Inferior parietal cortex (tissue), 1 donor: Measurements from ENCODE around the gene VN1R5.
"Not testable (repeated sequence)": the region's sequence is repeated elsewhere in the genome, so short reads cannot be mapped to it uniquely, and the experiment has no call there.

Experiments used
- DNase-seq: peaks from one replicate; pipeline ENCODE4 v3.0.0-alpha.2; 2016; ENCODE audit errors: extremely low spot score

VN1R5 gene

DNA sequence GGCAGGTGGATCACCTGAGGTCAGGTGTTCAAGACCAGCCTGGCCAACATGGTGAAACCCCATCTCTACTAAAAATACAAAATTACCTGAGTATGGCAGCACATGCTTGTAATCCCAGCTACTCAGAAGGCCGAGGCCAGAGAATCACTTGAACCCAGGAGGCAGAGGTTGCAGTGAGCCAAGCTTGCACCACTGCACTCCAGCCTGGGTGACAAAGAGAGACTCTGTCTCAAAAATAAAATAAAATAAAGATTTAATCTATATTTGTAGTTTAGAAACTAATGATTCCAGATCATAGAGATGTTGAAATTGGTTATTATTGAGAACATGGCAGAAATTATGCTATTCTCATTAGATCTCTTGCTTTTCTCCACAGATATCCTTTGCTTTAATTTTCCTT lies at the start of gene VN1R5:
TSS of gene VN1R5 (plus strand) at position 301 of the 400 bp plus-strand sequence.
- not testable (repeated sequence) for DNase-seq

DNA sequence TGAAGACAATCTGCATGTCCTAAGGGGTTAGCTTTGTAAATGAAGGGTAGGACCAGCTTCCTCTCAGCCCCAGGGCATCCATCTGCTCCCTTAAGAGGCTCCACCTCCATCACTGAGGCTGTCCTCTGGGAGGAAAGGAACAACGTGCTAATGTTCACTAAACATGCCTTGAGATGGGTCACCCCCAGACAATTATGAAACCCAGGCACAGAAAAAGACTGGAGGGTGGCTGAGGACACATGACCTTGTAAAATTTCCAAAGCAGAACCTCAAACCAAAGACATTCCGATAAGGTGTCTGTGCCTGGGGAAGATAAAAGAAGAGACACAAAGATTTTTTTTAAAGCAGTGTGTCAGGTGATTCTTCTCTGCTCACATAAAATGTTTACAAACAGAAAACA lies 46.5 kb upstream of the VN1R5 start:
- no peak for DNase-seq

DNA sequence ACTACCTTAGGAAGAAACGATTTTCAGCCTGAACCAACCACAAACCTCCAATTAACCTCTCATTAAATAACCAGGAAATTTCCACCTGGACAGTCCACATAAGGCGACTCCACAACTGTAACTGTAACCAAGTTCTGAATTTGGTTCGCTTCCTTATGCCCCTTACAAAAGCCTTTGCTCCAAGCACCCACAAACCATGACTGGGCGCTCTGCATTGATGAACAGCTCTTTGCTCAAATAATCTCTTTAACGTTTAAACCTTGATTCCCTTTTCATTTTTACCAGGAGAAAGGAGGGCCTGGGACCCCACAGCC lies 45.9 kb upstream of the VN1R5 start:
- peak; percentile 33 for DNase-seq

DNA sequence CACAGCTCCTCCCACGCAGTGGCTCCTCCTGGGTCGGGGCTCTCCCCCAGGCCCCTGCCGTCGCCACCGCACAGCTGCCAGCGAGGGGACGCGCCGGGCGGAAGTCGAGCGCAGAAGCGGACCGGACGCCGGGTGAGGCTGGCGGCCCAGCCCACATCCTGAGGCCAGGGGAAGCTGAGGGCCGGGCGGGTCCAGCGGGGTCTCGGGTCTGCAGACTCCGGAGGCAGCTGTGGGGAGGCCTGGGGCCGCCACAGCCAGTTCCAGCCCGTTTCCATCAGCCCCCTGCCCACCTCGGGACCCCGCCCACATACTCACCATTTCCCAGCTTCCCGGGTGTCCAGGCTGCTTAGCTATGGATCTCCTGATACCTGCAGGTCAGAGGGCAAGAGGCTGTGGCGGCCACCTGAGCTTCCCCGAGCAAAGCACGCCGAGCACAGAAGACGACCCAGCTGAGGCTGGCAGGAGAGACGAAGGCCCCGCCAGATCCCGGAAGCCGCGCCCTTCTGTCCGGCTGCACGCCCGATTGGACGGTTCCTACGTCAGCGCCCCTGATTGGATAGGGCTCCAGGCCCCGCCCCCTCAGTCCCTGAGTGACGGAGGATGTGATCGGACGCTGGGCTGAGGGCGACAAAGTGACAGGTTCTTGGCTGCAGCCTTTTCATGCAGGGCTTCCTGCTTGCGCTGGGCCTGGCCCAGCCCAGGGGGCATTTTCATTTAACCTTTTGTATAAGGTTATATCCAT lies 45.3 kb upstream of the VN1R5 start:
- peak; percentile 98 for DNase-seq

DNA sequence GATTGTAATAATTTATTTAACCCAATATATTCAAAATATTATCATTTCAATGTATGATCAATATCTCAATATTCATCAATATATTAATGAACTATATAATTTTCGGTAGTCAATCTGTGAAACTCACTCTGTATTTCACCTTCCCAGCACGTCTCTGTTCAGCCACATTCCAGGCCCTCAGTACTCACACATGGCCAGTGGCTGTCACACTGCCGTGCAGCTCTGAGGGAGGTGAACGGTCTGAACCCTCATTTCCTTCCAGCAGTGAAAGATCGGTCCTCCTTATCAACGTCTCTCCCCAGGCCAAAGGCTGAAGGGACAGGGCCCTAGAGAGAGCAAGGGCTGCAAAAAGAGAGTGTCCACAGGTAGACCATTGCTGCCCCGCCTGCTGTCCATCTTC lies 44.5 kb upstream of the VN1R5 start:
- DNase-seq, result no peak

DNA sequence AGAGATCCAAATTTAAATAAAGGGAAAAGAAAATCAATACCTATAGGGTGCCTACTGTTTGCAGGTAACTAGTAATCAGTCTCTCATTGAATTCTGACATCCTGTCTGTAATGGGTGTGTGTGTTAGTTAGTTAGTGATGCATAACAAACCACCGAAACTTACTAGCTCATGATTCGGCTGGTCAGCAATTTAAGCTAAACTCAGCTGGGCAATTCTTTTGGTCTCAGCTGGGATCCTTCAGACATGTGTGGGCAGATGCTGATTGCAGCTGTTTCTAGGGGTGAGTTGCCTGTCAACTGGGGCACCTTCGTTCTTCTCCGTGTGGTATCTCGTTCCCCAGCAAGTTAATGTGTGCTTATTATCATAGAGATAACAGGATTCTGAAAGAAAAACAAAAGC lies 43.9 kb upstream of the VN1R5 start:
- no peak for DNase-seq

DNA sequence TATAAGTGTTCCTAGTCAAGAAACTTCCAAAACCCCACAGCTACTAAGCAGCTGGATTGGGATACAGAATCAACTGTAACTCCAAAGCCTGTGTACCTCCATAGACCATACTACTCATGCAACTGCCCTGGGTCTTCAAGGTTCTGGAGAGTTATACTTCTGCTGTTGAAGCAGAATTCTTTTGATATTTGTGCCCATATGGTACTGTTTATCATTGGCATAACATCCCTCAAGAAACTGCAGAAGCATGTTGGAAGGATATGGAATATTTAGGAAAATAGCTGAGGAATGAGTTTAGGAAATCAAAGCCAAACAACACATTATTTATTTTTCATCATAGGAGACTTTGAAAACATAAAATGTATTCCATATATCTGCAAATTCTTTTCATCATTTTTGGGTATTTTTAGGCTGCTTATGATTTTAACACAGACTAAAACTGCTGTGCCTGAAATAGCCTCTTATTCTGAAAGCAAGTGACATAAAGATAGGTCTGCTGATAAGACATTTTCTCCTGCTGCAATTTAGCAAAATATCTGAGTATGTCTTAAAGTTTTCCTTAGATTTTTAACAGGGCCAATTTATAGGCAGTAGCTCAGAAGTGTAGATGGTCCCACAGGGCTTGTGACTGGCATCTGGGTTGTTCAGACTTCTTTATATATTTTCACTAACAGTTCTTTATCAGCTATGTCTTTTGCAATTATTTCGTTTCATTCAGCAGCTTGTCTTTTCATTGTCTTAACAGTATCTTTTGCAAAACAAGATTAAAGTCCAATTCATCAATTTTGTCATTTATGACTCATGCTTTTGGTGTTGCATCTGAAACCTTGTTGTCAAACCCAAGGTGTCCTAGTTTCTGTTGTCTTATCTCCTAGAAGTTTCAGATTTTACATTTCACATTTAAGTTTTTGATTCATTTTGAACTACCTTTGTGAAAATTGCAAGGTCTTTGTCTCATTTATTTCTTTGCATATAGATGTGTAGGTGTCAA lies 43.0 kb upstream of the VN1R5 start:
- DNase-seq, result no peak

DNA sequence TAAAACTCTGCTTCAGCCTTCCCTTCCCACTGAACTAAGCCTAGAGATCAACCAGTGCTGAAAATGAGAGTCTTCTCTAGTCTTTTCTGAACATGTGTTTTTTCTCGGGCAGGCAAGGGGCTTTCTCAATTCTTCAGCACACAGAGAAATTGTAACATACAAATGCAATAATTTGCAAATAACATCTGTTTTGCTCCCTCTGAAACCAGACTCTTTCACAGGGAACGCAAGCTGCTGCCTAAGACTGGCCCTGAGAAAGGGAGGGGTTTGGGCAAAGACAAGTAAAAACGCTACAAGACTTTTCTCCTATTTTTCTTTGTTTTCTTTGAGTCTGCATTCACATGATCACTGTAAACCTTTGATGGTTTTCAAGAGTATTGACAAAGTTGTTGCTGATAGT lies 39.6 kb upstream of the VN1R5 start:
- DNase-seq, result no peak

DNA sequence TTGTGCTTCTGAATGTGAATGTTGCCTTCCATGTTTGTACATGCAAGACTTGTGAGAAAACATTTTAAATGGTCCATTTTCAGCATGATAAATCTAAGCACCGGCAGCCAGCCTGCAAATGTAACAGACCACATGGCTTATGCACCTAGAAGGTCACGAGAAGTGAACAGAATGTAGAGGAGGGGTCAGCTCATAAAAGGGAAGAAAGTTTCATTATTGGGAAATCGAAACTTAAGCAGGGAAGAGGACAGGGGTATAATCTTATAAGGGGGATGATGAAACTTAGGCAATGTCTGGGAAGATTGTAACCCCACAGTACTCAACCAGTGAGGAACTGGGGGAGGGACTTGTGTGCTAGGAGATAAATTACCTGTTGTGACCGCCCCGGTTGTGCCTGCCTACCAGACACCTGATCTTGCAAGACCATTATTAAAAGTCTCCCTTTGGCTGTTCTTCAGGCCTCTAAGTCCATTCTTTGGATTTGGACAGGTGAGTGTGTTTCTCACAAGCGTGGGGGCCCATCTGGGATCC lies 37.7 kb upstream of the VN1R5 start:
- DNase-seq, result no peak

DNA sequence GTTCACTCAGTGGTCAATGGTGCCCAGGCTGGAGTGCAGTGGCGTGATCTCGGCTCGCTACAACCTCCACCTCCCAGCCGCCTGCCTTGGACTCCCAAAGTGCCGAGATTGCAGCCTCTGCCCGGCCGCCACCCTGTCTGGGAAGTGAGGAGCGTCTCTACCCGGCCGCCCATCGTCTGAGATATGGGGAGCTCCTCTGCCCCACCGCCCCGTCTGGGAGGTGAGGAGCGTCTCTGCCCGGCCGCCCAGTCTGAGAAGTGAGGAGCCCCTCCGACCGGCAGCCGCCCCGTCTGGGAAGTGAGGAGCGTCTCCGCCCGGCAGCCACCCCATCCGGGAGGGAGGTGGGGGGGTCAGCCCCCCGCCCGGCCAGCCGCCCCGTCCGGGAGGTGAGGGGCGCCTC lies 35.6 kb upstream of the VN1R5 start:
- DNase-seq, result not testable (repeated sequence)

DNA sequence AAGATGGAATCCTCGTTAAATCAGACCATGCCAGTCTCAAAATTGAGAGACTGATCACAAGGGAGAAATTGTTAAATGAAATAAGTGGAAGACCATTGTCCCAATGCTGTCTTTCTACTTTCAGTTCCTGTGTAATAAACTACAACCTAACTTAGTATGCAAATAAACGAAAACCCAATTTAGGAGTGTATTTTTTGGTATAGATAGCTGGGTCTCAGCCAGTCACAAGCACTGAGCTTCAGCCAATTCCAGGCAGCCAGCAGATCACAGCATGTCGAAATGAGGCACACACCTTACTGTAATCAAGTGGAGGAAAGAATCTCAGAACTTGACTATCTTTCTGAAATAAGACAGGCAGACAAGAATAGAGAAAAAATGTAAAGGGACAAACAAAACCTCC lies 33.0 kb upstream of the VN1R5 start:
- no peak for DNase-seq

DNA sequence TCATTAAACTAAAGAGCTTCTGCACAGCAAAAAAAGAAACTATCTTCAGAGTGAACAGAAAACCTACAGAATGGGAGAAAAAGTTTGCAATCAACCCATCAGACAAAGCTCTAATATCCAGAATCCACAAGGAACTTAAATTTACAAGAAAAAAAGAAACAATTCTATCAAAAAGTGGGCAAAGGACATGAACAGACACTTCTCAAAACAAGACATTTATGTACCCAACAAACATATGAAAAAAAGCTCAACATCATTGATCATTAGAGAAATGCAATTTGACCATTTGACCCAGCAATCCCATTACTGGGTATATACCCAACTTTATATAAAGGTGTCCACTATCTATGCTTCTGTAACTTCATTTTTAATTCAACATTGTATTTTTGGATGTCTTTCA lies 31.1 kb upstream of the VN1R5 start:
- DNase-seq, result no peak

DNA sequence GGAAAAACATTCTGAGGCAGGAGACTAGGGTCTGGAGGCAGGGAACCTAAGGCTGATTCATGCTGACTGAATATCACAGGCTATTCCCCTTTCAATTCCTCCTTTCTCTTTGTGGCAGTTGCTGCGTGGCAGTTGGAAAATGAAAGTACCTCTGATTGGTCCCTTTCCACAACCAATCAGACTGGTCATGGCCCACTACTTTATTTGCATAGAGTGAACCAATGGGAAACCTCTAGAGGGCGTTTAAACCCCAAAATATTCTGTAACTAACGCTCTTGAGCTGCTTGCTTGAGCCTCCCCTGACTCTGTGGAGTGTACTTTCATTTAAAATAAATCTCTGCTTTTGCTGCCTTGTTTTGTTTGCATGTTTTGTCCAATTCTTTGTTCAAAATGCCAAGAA lies 27.7 kb upstream of the VN1R5 start:
- no peak for DNase-seq

DNA sequence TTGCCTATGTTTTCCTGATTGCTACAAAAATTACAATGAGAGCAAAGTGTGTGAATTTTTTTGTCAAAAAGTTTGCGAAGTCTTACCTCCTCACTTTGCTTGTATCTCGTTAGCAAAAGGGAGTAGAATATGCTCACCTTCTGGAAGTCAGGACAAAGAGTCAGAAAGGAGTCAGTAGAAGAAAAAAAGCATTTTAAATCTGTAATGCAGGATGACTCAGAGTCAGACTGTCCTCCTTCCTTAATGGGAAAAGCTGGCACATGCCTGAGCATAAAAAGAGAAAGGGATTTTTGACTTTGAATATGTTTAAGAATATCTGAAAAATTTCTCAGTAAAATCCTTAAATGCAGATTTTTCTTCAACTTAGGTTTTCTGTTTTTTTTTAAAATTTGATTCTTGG lies 14.2 kb upstream of the VN1R5 start:
- DNase-seq, result peak; percentile 1

DNA sequence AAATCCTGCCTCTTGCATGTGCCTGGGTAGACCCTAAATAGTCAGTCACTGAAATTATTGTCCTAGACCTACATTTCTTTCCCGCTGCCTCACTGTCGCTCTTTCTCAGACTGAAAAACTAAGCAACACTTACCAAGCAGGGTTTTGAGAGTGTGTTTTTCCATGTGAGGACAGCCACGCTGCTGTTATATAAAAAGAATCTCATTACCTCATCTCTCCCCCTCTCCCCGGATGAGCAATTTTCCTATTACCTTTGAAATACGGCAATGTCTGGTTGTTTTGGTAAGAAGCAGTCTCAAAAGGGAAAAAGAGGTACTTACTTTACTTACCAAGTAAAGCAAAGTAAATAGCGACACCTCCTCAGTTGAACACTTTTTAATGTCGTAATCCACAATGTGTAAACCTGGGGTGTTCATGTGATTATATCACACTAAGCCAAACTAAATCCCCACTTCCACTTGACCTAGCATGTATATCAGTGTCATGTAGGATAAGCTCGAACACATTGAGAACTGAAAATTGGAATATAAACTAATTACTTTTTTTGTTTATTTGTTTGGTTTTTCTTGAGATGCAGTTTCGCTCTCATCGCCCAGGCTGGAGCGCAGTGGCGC lies 12.2 kb upstream of the VN1R5 start:
- no peak for DNase-seq

DNA sequence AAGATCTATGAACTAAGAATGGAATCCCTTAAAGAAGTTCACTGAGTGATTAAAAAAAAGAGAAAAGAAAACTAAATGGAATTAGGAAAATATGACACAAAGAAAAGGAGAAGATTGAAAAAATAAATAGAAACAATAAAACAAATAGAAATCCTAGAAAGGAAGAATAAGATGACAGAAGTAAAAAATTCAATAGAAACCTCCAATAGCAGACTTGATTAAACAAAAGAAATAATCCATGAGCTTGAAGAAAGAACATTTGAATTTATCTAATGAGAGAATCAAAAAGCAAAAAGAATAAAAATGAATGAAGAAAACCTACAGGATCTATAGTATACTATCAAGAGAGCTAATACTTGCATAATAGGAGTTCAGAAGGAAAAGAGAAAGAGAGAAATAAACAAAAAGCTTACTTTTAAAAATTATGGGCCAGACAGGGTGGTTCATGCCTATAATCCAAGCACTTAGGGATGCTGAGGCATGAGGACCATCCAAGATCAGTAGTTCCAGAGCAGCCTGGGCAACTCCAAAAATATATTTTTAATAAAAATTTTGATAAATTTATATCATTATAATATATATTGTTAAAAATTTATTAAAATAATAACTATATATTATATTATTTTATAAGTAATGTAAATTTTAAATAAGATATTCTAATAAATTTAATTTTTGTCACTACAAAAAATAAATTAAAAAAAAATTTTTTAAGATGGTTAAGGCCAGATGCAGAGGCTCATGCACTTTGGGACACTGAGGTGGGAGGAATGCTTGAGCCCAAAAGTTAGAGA lies 9.4 kb upstream of the VN1R5 start:
- no peak for DNase-seq

DNA sequence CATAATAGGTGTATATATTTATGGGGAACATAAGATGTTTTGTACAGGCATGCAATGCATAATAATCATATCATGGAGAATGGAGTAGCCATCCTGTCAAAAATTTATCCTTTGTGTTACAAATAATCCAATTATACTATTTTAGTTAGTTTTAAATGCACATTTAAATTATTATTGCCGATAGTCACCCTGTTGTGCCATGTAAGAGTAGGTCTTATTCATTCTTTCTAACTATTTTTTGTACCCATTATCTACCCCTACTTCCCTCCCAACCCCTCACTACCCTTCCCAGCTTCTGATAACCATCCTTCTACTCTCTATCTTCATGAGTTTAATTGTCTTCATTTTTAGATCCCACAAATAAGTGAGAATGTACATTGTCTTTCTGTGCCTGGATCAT lies 8.3 kb upstream of the VN1R5 start:
- DNase-seq, result no peak

DNA sequence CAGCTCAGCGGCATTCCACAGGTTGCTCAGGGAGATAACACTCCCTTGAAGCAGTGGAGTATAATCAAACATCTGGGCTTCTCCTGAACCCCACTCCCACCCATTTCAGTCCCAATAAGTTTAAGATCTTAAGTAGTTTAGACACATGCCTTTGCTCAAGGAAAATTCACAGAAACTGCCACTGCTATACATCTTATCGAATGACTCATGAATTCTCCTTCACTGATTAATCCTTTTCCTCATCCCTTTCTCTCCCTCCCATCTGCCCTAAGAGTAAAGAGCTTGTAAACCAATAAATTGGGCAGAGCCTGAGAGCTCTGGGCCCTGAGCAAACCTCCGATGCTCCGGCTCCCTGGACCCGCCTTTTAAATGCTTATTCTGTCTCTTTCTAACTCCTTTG lies 10.2 kb downstream of the VN1R5 start:
- no peak for DNase-seq

DNA sequence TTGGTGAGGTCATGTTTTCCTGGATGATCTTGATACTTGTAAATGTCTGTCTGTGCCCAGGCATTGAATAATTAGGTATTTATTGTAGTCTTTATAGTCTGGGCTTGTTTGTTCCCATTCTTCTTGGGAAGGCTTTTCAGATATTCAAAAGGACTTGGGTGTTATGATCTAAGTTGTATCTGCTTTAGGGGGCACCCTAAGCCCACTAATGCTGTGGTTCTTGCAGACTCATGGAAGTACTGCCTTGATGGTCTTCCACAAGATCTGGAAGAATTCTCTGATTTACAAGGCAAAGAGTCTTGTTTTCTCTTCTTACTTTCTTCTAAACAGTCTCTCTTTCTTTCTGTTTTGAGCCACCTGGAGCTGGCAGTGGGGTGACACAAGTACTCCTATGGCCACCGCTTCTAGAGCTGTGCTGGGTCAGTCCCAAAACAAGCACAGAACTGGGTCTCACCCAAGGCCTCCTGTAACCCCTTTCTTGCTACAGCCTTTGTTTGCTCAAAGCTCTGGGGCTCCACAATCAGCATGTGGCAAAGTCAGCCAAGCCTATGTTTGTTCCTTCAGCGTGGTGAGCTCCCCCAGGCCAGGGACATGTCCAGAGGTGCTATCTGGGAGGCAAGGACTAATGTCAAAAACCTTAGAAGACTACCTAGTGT lies 12.6 kb downstream of the VN1R5 start:
- no peak for DNase-seq

DNA sequence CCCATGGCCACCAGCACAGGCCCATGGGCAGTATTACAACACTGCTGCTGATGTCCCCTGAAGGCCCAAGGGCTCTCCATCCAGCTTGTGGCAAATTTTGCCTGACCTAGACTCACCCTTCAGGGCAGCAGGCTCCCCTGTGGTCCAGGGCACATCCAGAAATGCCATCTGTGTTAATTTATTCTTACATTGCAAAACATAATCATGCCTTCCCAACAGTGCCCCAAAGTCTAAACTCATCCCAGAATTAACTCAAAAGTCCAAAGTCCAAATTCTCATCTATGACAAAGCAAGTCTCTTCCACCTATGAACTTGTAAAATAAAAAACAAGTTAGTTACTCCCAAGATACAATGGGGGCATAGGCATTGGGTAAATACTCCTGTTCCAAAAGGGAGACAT lies 13.3 kb downstream of the VN1R5 start:
- no peak for DNase-seq

DNA sequence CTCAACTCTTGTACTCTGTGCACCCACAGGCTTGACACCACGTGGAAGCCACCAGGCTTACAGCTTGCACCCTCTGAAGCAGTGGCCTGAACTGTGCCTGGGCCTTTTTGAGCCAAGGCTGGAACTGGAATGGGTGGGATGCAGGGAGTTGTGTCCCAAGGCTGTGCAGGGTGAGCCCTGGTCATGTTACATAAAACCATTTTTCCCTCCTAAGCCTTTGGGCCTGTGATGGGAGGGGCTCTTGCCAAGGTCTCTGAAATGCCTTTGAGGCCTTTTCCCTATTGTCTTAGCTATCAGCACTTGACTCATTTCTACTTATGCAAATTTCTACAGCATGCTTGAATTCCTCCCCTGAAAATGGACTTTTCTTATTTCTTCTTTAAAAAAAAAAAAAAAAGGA lies 14.1 kb downstream of the VN1R5 start:
- DNase-seq, result no peak
